GM10266 (cell line): ENCODE results near the gene CRYAA.

Source experiments
- DNase-seq: peaks from one replicate; pipeline ENCODE4 v3.0.0; 2012; ENCODE audit errors: extremely low spot score
- CTCF ChIP-seq: IDR thresholded peaks from 2 replicates; pipeline ENCODE4 v1.5.1; 2012; ENCODE audit warnings: mild to moderate bottlenecking, low read depth; ENCODE audit not compliant: control insufficient read depth, insufficient read depth; ENCODE audit errors: missing control alignments

The CRYAA gene

GRCh38 chr21:43206231-43207042 is 37.6 kb downstream of the CRYAA start:
- TF ChIP-seq CTCF = no peak
- DNase-seq = no peak

GRCh38 chr21:43207043-43207315 is 38.2 kb downstream of the CRYAA start:
- no peak for TF ChIP-seq CTCF
- DNase-seq = no peak

GRCh38 chr21:43207868-43208267 is 39.1 kb downstream of the CRYAA start:
- DNase-seq = no peak
- TF ChIP-seq CTCF = no peak

- no peak for TF ChIP-seq CTCF
- DNase-seq = no peak
Observed at GRCh38 chr21:43208561-43209332, 39.9 kb downstream of the CRYAA start.

GRCh38 chr21:43209575-43210453 is 41.0 kb downstream of the CRYAA start:
- no peak for TF ChIP-seq CTCF
- DNase-seq = no peak

- no peak for DNase-seq
- TF ChIP-seq CTCF = no peak
Observed at GRCh38 chr21:43210454-43211071, 41.8 kb downstream of the CRYAA start.
